HG03354 (cell line): ENCODE results near the gene HSPA2.

Source experiments
- ATAC-seq: cut with Tn5 transposase; IDR thresholded peaks from one replicate; pipeline ENCODE4 v1.9.1; 2021; ENCODE audit warnings: mild to moderate bottlenecking; ENCODE audit not compliant: unreplicated experiment, poor library complexity, severe bottlenecking

The HSPA2 gene

GRCh38 chr14:64540208-64541202, at the start of gene HSPA2:
Gene HSPA2 (plus strand): TSS chr14:64540741. CDS start chr14:64540850, 109 bp downstream.
- peak; percentile 96 for ATAC-seq

- no peak for ATAC-seq
These were observed 48.9 kb upstream of the HSPA2 start for GRCh38 chr14:64491637-64492036.

- ATAC-seq: no peak
These were observed 47.1 kb upstream of the HSPA2 start for GRCh38 chr14:64493455-64493854.

- no peak for ATAC-seq
These were observed 45.3 kb upstream of the HSPA2 start for GRCh38 chr14:64495252-64495651.

GRCh38 chr14:64496764-64497163, 43.8 kb upstream of the HSPA2 start:
- no peak for ATAC-seq

GRCh38 chr14:64500088-64500487, 40.5 kb upstream of the HSPA2 start:
- ATAC-seq: no peak

GRCh38 chr14:64501411-64502171, 39.0 kb upstream of the HSPA2 start:
- ATAC-seq: no peak

GRCh38 chr14:64502456-64502855, 38.1 kb upstream of the HSPA2 start:
- ATAC-seq: no peak

GRCh38 chr14:64502887-64503433, 37.6 kb upstream of the HSPA2 start:
- ATAC-seq: no peak

- peak; percentile 61 for ATAC-seq
These were observed 36.9 kb upstream of the HSPA2 start, which contains the start of gene ZBTB25 for GRCh38 chr14:64503434-64504309. Gene ZBTB25 (minus strand): TSS chr14:64503838. CDS start chr14:64490533, 13,305 bp downstream.

GRCh38 chr14:64504310-64504896, 36.1 kb upstream of the HSPA2 start, which contains the start of gene ZBTB1:
Gene ZBTB1 (plus strand): TSS chr14:64504770. CDS start chr14:64521505, 16,735 bp downstream.
- ATAC-seq: peak; percentile 37

- ATAC-seq: peak; percentile 30
These were observed 35.4 kb upstream of the HSPA2 start for GRCh38 chr14:64504897-64505794.

- no peak for ATAC-seq
These were observed 33.8 kb upstream of the HSPA2 start for GRCh38 chr14:64506721-64507120.

- ATAC-seq: no peak
These were observed 33.0 kb upstream of the HSPA2 start for GRCh38 chr14:64507376-64508156.

- no peak for ATAC-seq
These were observed 32.2 kb upstream of the HSPA2 start for GRCh38 chr14:64508215-64508776.

- no peak for ATAC-seq
These were observed 31.5 kb upstream of the HSPA2 start for GRCh38 chr14:64509036-64509435.
